ENCODE results near the gene CISD1.

- no peak for TF ChIP-seq CTCF (IDR thresholded peaks at IDR 0.05)
- TF ChIP-seq POLR2AphosphoS5 (IDR thresholded peaks at IDR 0.05): peak; percentile 66 to 86 (median 86)
These were observed 1.1 kb upstream of the CISD1 start, which contains the start of gene IPMK for GRCh38 chr10:58267713-58268453.
